HG03103 (cell line): ENCODE measurements around the gene ZNF497.
"Not testable (repeated sequence)": the region's sequence is repeated elsewhere in the genome, so short reads cannot be mapped to it uniquely, and the experiment has no call there.

ENCODE experiments used
- ATAC-seq: cut with Tn5 transposase; IDR thresholded peaks from one replicate; pipeline ENCODE4 v1.9.1; 2021; ENCODE audit warnings: low read depth; ENCODE audit not compliant: unreplicated experiment

The ZNF497 gene

GRCh38 chr19:58362272-58362994 is at the start of gene ZNF497:
Gene ZNF497, minus strand, starts transcription at chr19:58362751. Its CDS starts 5,116 bp downstream, at chr19:58357635.
- ATAC-seq: peak; percentile 83

- ATAC-seq: no peak
Measured at GRCh38 chr19:58409010-58409790, 46.6 kb upstream of the ZNF497 start.

- ATAC-seq: peak; percentile 93
Measured at GRCh38 chr19:58408152-58409009, 45.8 kb upstream of the ZNF497 start, which contains the start of gene ZNF584. Gene ZNF584, plus strand, starts transcription at chr19:58408649. Its CDS starts 499 bp downstream, at chr19:58409148.

GRCh38 chr19:58407658-58408151 is 45.2 kb upstream of the ZNF497 start:
- ATAC-seq: no peak

GRCh38 chr19:58406818-58407657 is 44.5 kb upstream of the ZNF497 start:
- ATAC-seq: no peak

GRCh38 chr19:58403920-58404478 is 41.4 kb upstream of the ZNF497 start:
- ATAC-seq: not testable (repeated sequence)

GRCh38 chr19:58401840-58402421 is 39.4 kb upstream of the ZNF497 start:
- ATAC-seq: no peak

GRCh38 chr19:58400916-58401839 is 38.6 kb upstream of the ZNF497 start:
- peak; percentile 98 for ATAC-seq

GRCh38 chr19:58400316-58400915 is 37.9 kb upstream of the ZNF497 start:
- ATAC-seq: no peak

- no peak for ATAC-seq
Measured at GRCh38 chr19:58399903-58400302, 37.4 kb upstream of the ZNF497 start.

GRCh38 chr19:58398545-58398944 is 36.0 kb upstream of the ZNF497 start:
- ATAC-seq: no peak

- no peak for ATAC-seq
Measured at GRCh38 chr19:58398087-58398486, 35.5 kb upstream of the ZNF497 start.

GRCh38 chr19:58397533-58398037 is 35.0 kb upstream of the ZNF497 start:
- ATAC-seq: no peak

- no peak for ATAC-seq
Measured at GRCh38 chr19:58396691-58397532, 34.4 kb upstream of the ZNF497 start.

GRCh38 chr19:58395979-58396627 is 33.6 kb upstream of the ZNF497 start:
- no peak for ATAC-seq
